HepG2 (cell line): ENCODE measurements around the gene ARFGAP2. TPM values are rescaled to one million over a fixed set of nuclear protein-coding genes. Genes with fewer than 3 reads are reported as not detected.

Experiments
- ATF7-NPFF ChIP-seq: sonication (generic); formaldehyde crosslinking; IDR thresholded peaks from 2 replicates; pipeline ENCODE4 v1.8.1; 2023; ENCODE audit warnings: mild to moderate bottlenecking, low read depth, missing genetic modification reagents, moderate library complexity
- DMTF1 ChIP-seq: sonication (generic); formaldehyde crosslinking; IDR thresholded peaks from 2 replicates; pipeline ENCODE4 v1.4.0; 2020; ENCODE audit warnings: mild to moderate bottlenecking, missing genetic modification reagents
- GLMP ChIP-seq: sonication (generic); formaldehyde crosslinking; IDR thresholded peaks from 2 replicates; pipeline ENCODE4 v1.9.0; 2021; ENCODE audit warnings: missing genetic modification reagents, mild to moderate bottlenecking, borderline replicate concordance
- HDAC1 ChIP-seq: sonication (generic); formaldehyde crosslinking; IDR thresholded peaks from 2 replicates; pipeline ENCODE4 v1.5.1; 2020; ENCODE audit warnings: mild to moderate bottlenecking, missing genetic modification reagents
- JARID2 ChIP-seq: sonication (generic); formaldehyde crosslinking; IDR thresholded peaks from 2 replicates; pipeline ENCODE4 v1.8.1; 2023; ENCODE audit warnings: missing genetic modification reagents, inconsistent platforms; ENCODE audit not compliant: insufficient replicate concordance
- KDM1A ChIP-seq: IDR thresholded peaks from 2 replicates; pipeline ENCODE4 v1.6.1; 2016; ENCODE audit warnings: missing compliant biosample characterization
- MAZ ChIP-seq, 2 experiments: sonication (generic) in 1 of 2; formaldehyde crosslinking in 1 of 2; IDR thresholded peaks; 2 replicates each; pipeline versions ENCODE4 v1.5.0 to v1.6.1; 2012 to 2020; ENCODE audit warnings: low read depth in 2 of 2, mild to moderate bottlenecking in 2 of 2, borderline replicate concordance in 1 of 2, improper control_type of control experiment in 1 of 2, low read length in 1 of 2, missing genetic modification reagents in 1 of 2, moderate library complexity in 1 of 2
- NPAS2 ChIP-seq: sonication (generic); formaldehyde crosslinking; IDR thresholded peaks from 2 replicates; pipeline ENCODE4 v1.8.0; 2022; ENCODE audit warnings: mild to moderate bottlenecking, missing genetic modification reagents, borderline replicate concordance
- PCBP1 ChIP-seq: fragments of 200-400 bp; formaldehyde crosslinking; IDR thresholded peaks from 2 replicates; pipeline ENCODE4 v1.6.1; 2017; ENCODE audit warnings: mild to moderate bottlenecking, low read depth, low read length, borderline replicate concordance
- SOX5 ChIP-seq: IDR thresholded peaks from 2 replicates; pipeline ENCODE4 v1.6.1; 2016; ENCODE audit warnings: borderline replicate concordance
- TEAD3 ChIP-seq: optimal IDR thresholded peaks from 2 replicates; pipeline ENCODE3; 2016; ENCODE audit warnings: borderline replicate concordance
- ZEB1 ChIP-seq: IDR thresholded peaks from 2 replicates; pipeline ENCODE4 v1.6.1; 2012; ENCODE audit warnings: mild to moderate bottlenecking, low read depth, inconsistent platforms; ENCODE audit not compliant: insufficient replicate concordance
- ZFP91 ChIP-seq: sonication (generic); formaldehyde crosslinking; IDR thresholded peaks from 2 replicates; pipeline ENCODE4 v1.9.0; 2022; ENCODE audit warnings: missing genetic modification reagents, mild to moderate bottlenecking, borderline replicate concordance
- ZNF263 ChIP-seq: sonication (generic); formaldehyde crosslinking; IDR thresholded peaks from 2 replicates; pipeline ENCODE4 v1.4.0; 2020; ENCODE audit warnings: missing genetic modification reagents
- ZNF281 ChIP-seq: sonication (generic); formaldehyde crosslinking; IDR thresholded peaks from 2 replicates; pipeline ENCODE4 v1.4.0; 2020; ENCODE audit warnings: missing genetic modification reagents, borderline replicate concordance
- ZNF382 ChIP-seq: sonication (generic); formaldehyde crosslinking; IDR thresholded peaks from 2 replicates; pipeline ENCODE4 v1.5.0; 2020; ENCODE audit warnings: missing genetic modification reagents, mild to moderate bottlenecking, borderline replicate concordance
- ZNF441 ChIP-seq: sonication (generic); formaldehyde crosslinking; IDR thresholded peaks from 2 replicates; pipeline ENCODE4 v1.7.0; 2021; ENCODE audit warnings: missing genetic modification reagents, borderline replicate concordance
- ZNF766 ChIP-seq: sonication (generic); formaldehyde crosslinking; IDR thresholded peaks from 2 replicates; pipeline ENCODE4 v1.5.0; 2020; ENCODE audit warnings: missing genetic modification reagents, borderline replicate concordance
- polyA plus RNA-seq, 8 experiments: library from polyadenylated mRNA; depleted of rRNA in 3 of 8; stranded (reverse) in 7 of 8; unstranded in 1 of 8; fragments of >200 nt; fragmentation: Illumina TruSeq in 4 of 8; extraction: Trizol in 4 of 8; gene quantifications; 2 replicates each; pipeline versions ENCODE4 v1.2.1 to v1.2.3, GENCODE V29; 2011 to 2016; ENCODE audit warnings: low read depth in 4 of 8, missing spikeins in 1 of 8, mixed read lengths in 1 of 8; ENCODE audit not compliant: insufficient read depth in 1 of 8
- total RNA-seq, 5 experiments: library from RNA; depleted of rRNA; stranded (reverse); fragments of >200 nt; fragmentation: Illumina TruSeq; extraction: Trizol; gene quantifications; 2 replicates each; pipeline ENCODE4 v1.2.3, GENCODE V29; 2016; ENCODE audit warnings: low read depth in 1 of 5

ARFGAP2 gene
- total and polyA plus RNA-seq, 2 of the 13 experiments (the other 11 are each of a cell fraction or from before 2014, with no cell fraction given): 32.3 to 75.3 TPM

GRCh38 chr11:47186076-47186699 is 9.5 kb upstream of the ARFGAP2 start, which contains the start of gene PACSIN3 (continued):
- peak; percentile 31; the same call in 1 of the 2 replicates for TF ChIP-seq HDAC1 (CRISPR knock-in tag)
- peak; percentile 0 for TF ChIP-seq ZEB1
- TF ChIP-seq GLMP (CRISPR knock-in tag): no peak
- no peak for TF ChIP-seq TEAD3 (CRISPR knock-in tag)
- no peak for TF ChIP-seq DMTF1 (CRISPR knock-in tag)
- no peak for TF ChIP-seq ZNF382
- TF ChIP-seq JARID2: no peak
- TF ChIP-seq NPAS2 (CRISPR knock-in tag): no peak
- 0 out of 2 replicates have a peak, but pooled peaks have one; percentile 44 for TF ChIP-seq PCBP1
- TF ChIP-seq ZNF263 (CRISPR knock-in tag): no peak
- 0 out of 2 replicates have a peak, but pooled peaks have one; percentile 8 for TF ChIP-seq ZFP91
- TF ChIP-seq SOX5 (CRISPR knock-in tag): no peak
- no peak; the same call in 1 of the 2 replicates for TF ChIP-seq ATF7-NPFF (CRISPR knock-in tag)
- TF ChIP-seq KDM1A: no peak
- TF ChIP-seq ZNF281 (CRISPR knock-in tag): no peak
- peak; percentile 76; the same call in 1 of the 2 replicates for TF ChIP-seq ZNF766 (CRISPR knock-in tag)
- 0 out of 2 replicates have a peak, but pooled peaks have one; percentile 6 for TF ChIP-seq ZNF441 (CRISPR knock-in tag)
- no peak for TF ChIP-seq MAZ (IDR thresholded peaks at IDR 0.05; ENCODE audit: borderline replicate concordance, low read depth, low read length)
- peak; percentile 26; the same call in 1 of the 2 replicates for TF ChIP-seq MAZ (CRISPR knock-in tag; IDR thresholded peaks at IDR 0.05; ENCODE audit: low read depth)
